Activated T-cell treated with anti-CD3 and anti-CD28 coated beads, Interleukin-2, amount 50 U/mL, for 24 hours (primary cell): ENCODE results near the gene WDR70.

ENCODE experiments used
- DNase-seq: peaks from one replicate; pipeline ENCODE4 v3.0.0-alpha.2; 2020
- H3K27ac Mint-ChIP-seq: 2 replicates; pipeline ENCODE4 v1.8.0; 2020; ENCODE audit warnings: mild to moderate bottlenecking, mixed read lengths
- H3K27me3 Mint-ChIP-seq: 2 replicates; pipeline ENCODE4 v1.8.0; 2020; ENCODE audit warnings: mixed read lengths
- H3K36me3 Mint-ChIP-seq: 2 replicates; pipeline ENCODE4 v1.8.0; 2020; ENCODE audit warnings: low read depth, mixed read lengths
- H3K4me1 Mint-ChIP-seq: 2 replicates; pipeline ENCODE4 v1.8.0; 2020; ENCODE audit warnings: low read depth, mixed read lengths
- H3K4me3 Mint-ChIP-seq: 2 replicates; pipeline ENCODE4 v1.8.0; 2020; ENCODE audit warnings: mild to moderate bottlenecking, moderate library complexity, mixed read lengths
- H3K9me3 Mint-ChIP-seq: 2 replicates; pipeline ENCODE4 v1.8.0; 2020; ENCODE audit warnings: mixed read lengths

WDR70 gene

DNA sequence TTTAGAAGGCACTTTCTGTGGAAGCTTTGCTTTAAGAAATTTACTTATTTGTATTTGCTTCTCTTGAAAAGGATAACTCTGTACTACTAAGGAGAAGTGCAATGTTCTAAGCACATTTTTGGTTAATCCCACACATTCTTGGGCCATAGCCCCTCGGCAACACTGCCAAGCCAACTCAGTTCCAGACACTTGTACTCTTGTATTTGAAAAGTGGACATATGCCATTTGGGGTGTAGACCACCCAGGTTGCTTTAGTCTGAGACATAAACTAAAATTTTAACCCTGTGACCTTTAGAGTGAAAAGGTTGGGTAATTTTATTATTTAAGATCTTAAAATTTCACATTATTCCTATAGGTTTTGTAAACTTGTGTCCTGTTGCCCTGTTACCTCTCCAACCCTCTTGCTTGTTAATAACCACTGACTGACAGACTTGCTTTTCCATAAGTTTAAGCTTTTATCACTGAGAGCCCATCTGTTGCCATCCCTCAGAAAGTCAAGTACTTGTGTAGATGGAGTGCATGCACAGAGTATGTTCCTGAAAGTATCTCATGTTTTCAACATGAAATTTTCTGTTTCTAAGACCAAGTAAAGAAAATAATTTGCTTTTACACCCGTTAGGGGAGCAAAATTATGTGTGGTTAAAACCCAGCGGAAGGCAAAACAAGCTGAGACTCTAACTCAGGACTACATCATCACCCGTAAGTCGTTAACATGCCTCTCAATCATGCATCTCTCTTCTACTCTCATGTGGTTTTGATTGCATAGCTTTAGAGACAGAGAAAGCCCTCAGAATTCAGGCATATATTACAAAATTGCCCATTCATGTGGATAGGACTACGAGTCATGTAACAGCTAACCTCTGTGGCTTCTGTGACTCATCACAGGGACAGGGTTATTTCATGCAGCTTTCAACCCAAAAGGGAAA lies 343.4 kb downstream of the WDR70 start:
- Mint-ChIP-seq H3K27ac (peak overlapping the region; percentile 91), H3K4me3 (peak overlapping the region; percentile 37), H3K4me1 (peaks cover 41% of the 10 kb centered on the region), H3K9me3 (peaks cover 2% of the 10 kb centered on the region), H3K36me3 (peaks cover 61% of the 10 kb centered on the region), H3K27me3 (no peaks in the 10 kb centered on the region)
- DNase-seq, result no peak

DNA sequence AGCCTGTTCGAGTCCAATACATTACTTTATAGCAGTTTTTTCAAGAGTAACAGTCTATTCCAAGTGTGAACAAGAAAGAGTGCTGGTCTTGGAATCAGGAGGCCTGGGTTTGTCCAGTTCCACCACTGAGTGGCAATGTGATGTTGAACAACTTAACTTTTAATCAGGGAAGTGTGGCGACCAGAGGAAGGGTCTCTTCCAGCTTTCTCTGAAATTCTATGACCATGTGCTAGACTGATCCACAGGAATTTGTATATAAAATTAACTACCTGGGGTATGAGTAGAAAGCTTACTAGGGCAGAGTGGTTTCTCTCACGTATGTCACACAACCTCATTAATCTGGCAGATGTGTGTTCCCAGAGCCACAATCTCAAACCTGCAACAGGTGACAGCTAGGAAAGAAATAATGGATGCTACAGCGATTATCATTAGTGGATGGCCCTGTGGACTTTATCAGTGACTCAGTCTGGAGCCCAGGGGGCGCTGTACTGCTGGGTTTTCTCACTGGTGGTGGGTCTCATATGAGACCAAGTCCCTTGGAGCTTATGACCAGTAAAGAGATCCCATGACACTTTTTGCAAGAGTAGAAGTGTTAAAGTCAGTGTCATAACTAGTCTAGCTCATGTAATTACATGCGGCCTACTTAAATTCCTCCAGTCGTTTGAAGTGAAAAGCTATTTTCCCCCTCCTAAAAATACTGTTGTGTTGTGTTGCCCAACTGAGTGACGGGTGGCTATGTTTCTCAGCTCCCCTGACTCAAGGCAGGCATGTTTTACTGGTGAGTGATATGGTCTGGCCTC lies 344.2 kb downstream of the WDR70 start:
- no peak overlapping the region for H3K4me3 Mint-ChIP-seq
- H3K4me1 Mint-ChIP-seq, result peaks cover 41% of the 10 kb centered on the region
- no peak for DNase-seq
- H3K27me3 Mint-ChIP-seq, result no peaks in the 10 kb centered on the region
- peak overlapping the region; percentile 91 for H3K27ac Mint-ChIP-seq
- H3K9me3 Mint-ChIP-seq, result peaks cover 2% of the 10 kb centered on the region
- H3K36me3 Mint-ChIP-seq, result peaks cover 65% of the 10 kb centered on the region

- Mint-ChIP-seq H3K36me3 (peaks cover 75% of the 10 kb centered on the region), H3K4me3 (no peak overlapping the region), H3K27ac (no peak overlapping the region), H3K9me3 (peaks cover 2% of the 10 kb centered on the region), H3K27me3 (no peaks in the 10 kb centered on the region), H3K4me1 (peaks cover 39% of the 10 kb centered on the region)
- no peak for DNase-seq
Measured at GRCh38 chr5:37724395-37725125, 345.4 kb downstream of the WDR70 start.

DNA sequence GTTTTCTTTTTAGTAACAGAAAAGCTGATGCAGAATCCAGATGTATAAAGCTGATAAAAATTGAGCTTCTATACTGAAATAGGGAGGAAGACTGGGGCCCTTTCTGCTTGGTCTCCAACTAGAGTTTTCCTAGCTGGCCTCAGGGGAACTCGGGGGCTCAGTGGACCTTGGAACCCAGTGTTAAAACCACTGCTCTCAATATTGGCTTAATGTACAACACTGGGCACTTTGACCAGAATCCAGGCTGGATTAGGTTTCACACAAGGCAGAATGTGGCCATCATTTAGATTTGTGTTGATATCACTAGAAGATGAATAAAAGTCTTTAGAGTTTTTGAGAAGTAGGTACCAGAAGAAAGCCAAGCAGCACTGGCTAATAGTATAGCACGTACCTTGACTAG lies 346.1 kb downstream of the WDR70 start:
- H3K4me1 Mint-ChIP-seq, result peaks cover 34% of the 10 kb centered on the region
- peaks cover 2% of the 10 kb centered on the region for H3K9me3 Mint-ChIP-seq
- no peak overlapping the region for H3K27ac Mint-ChIP-seq
- H3K4me3 Mint-ChIP-seq, result no peak overlapping the region
- DNase-seq, result no peak
- peaks cover 77% of the 10 kb centered on the region for H3K36me3 Mint-ChIP-seq
- H3K27me3 Mint-ChIP-seq, result no peaks in the 10 kb centered on the region

DNA sequence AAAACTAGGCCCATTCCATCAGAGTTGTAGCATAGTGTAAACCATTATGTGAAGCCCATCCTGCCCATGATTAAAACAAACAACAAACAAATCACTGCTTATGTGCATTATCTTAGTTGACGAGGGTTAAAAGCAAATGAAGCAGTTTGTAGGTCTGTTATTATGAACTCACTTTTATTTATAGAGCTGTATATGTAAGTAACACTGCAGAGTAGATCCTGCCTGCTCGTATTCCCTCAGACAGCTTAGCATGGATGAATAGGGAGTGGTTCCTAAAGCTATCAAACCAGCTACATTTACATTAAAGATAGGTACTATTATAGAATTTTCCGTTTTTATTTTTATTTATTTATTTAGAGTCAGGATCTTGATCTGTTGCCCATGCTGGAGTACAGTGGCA lies 348.1 kb downstream of the WDR70 start:
- no peak overlapping the region for H3K4me3 Mint-ChIP-seq
- peaks cover 77% of the 10 kb centered on the region for H3K36me3 Mint-ChIP-seq
- H3K9me3 Mint-ChIP-seq, result peaks cover 2% of the 10 kb centered on the region
- peaks cover 15% of the 10 kb centered on the region for H3K4me1 Mint-ChIP-seq
- DNase-seq, result no peak
- no peak overlapping the region for H3K27ac Mint-ChIP-seq
- no peaks in the 10 kb centered on the region for H3K27me3 Mint-ChIP-seq

DNA sequence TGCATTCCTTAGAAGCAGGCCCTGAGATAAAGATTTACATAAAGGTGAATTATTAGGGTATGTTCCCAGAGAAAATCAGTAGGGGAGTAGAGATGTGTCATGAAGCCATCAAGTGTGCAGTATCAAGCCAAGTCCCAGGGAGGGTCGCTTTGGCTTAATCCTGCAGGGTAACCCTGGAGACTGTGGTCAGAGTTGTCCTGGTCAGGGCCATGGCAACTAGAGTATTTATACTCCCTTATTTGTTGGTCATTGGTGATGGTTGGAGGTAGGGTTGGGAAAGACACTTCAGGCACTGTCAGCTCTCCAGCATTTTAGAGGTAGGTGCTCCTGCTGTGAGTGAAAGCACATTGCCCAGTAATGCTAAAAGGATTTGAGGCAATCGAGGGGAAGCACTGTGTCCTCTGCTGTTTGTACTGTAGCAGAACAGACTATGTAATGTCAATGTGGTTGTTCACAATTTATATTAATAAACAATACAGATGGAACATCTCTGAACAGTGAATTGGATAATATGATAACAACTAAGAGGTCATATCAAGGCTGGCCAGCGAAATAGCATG lies 351.9 kb downstream of the WDR70 start:
- H3K4me1 Mint-ChIP-seq, result peaks cover 4% of the 10 kb centered on the region
- peaks cover 71% of the 10 kb centered on the region for H3K36me3 Mint-ChIP-seq
- H3K27ac Mint-ChIP-seq, result no peak overlapping the region
- no peaks in the 10 kb centered on the region for H3K27me3 Mint-ChIP-seq
- no peak for DNase-seq
- no peaks in the 10 kb centered on the region for H3K9me3 Mint-ChIP-seq
- no peak overlapping the region for H3K4me3 Mint-ChIP-seq

- H3K4me3 Mint-ChIP-seq, result no peak overlapping the region
- DNase-seq, result no peak
- peaks cover 25% of the 10 kb centered on the region for H3K4me1 Mint-ChIP-seq
- no peak overlapping the region for H3K27ac Mint-ChIP-seq
- peaks cover 60% of the 10 kb centered on the region for H3K36me3 Mint-ChIP-seq
- no peaks in the 10 kb centered on the region for H3K27me3 Mint-ChIP-seq
- H3K9me3 Mint-ChIP-seq, result no peaks in the 10 kb centered on the region
Measured at GRCh38 chr5:37734114-37734513, 355.0 kb downstream of the WDR70 start.

GRCh38 chr5:37735649-37736347 lies 356.7 kb downstream of the WDR70 start:
- H3K4me3 Mint-ChIP-seq, result no peak overlapping the region
- peaks cover 27% of the 10 kb centered on the region for H3K4me1 Mint-ChIP-seq
- peaks cover 57% of the 10 kb centered on the region for H3K36me3 Mint-ChIP-seq
- H3K27ac Mint-ChIP-seq, result no peak overlapping the region
- no peak for DNase-seq
- H3K9me3 Mint-ChIP-seq, result no peaks in the 10 kb centered on the region
- H3K27me3 Mint-ChIP-seq, result no peaks in the 10 kb centered on the region

- H3K27ac Mint-ChIP-seq, result no peak overlapping the region
- H3K4me1 Mint-ChIP-seq, result peaks cover 27% of the 10 kb centered on the region
- H3K9me3 Mint-ChIP-seq, result no peaks in the 10 kb centered on the region
- H3K36me3 Mint-ChIP-seq, result peaks cover 58% of the 10 kb centered on the region
- no peaks in the 10 kb centered on the region for H3K27me3 Mint-ChIP-seq
- no peak for DNase-seq
- H3K4me3 Mint-ChIP-seq, result no peak overlapping the region
Measured at GRCh38 chr5:37736397-37736796, 357.3 kb downstream of the WDR70 start.

DNA sequence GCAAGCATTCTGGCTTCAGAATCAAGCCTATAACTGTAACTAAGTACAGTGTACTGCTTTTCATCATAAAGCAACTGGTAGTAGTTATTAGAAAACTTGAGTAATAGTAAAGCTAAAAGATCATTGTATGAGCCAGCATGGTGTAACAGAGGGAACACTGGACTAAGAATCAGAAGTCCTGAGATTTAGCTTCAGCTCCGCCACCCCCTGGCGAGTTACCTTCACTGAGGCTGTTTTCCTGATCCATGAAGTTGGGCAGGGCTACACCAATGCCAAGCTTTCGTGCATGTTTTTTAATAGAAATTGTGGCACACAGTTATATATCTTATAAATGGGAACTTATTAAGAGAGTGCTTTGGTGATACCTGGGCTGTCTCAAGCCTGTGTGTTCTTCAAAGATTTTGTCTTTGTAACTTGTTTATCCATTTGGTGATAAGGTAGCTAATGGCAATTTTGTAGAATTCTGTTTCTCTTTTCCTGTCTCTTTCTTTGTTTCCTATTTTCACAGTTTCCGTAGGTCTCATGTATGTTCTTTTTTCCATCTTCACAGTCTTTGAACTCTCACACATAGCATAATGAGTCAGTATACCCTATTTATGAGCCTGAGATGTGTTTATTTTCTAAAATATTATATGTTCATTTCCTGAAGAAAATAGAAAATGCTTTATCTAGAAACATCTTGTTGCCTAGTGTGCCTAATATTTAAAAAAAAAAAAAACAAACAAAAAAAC lies 358.4 kb downstream of the WDR70 start:
- H3K36me3 Mint-ChIP-seq, result peaks cover 66% of the 10 kb centered on the region
- no peaks in the 10 kb centered on the region for H3K27me3 Mint-ChIP-seq
- no peak overlapping the region for H3K4me3 Mint-ChIP-seq
- peaks cover 2% of the 10 kb centered on the region for H3K9me3 Mint-ChIP-seq
- no peak for DNase-seq
- no peak overlapping the region for H3K27ac Mint-ChIP-seq
- H3K4me1 Mint-ChIP-seq, result peaks cover 27% of the 10 kb centered on the region

DNA sequence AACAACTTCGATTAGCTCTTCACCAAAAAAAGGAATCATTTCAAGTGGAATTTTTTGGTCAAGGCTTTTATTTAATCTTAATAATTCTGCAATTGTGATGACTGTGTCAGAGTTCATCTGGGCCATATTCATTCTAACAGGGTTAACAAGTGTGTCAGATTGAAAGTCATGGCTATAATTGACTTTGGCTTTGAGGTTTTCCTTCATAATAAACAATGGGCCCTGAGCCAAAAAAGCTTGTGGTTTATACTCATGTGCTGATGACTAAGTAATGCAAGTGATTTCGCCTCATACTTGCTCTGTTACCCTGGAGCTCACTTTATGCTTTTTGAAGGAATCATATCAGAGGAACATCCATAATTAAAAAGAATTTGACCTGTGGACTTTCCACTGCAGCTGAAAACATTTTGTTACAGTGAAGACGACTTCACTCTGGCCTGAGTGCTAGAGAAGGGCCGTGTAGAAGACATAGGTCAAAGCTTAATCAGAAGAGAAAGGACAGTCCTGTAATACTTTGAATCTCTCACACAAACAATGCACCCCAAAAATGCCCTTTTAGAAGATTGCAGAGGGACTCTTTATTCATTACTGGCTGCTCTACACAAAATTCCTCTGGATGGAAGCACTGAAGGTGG lies 359.1 kb downstream of the WDR70 start:
- Mint-ChIP-seq H3K27ac (peak overlapping the region; percentile 46), H3K9me3 (peaks cover 5% of the 10 kb centered on the region), H3K4me1 (peaks cover 27% of the 10 kb centered on the region), H3K27me3 (no peaks in the 10 kb centered on the region), H3K4me3 (no peak overlapping the region), H3K36me3 (peaks cover 65% of the 10 kb centered on the region)
- no peak for DNase-seq

- DNase-seq, result no peak
- H3K27ac Mint-ChIP-seq, result no peak overlapping the region
- peaks cover 5% of the 10 kb centered on the region for H3K9me3 Mint-ChIP-seq
- no peaks in the 10 kb centered on the region for H3K27me3 Mint-ChIP-seq
- no peak overlapping the region for H3K4me3 Mint-ChIP-seq
- H3K36me3 Mint-ChIP-seq, result peaks cover 69% of the 10 kb centered on the region
- peaks cover 27% of the 10 kb centered on the region for H3K4me1 Mint-ChIP-seq
Measured at GRCh38 chr5:37738865-37739488, 359.9 kb downstream of the WDR70 start.
